SU-DHL-6 (cell line): Measurements from ENCODE around the gene LRRC19.

Source experiments
- H2AFZ ChIP-seq: fragments of 200-600 bp; sonication (generic); 2 replicates; pipeline ENCODE4 v1.6.1; 2014; ENCODE audit warnings: low read depth, mild to moderate bottlenecking, moderate library complexity, mixed read lengths, antibody characterized with exemption, low read length; ENCODE audit not compliant: severe bottlenecking
- H3F3A ChIP-seq: fragments of 200-600 bp; shearing (Covaris generic); 2 replicates; pipeline ENCODE4 v1.6.0; 2016; ENCODE audit warnings: antibody characterized with exemption, mild to moderate bottlenecking; ENCODE audit not compliant: insufficient read depth
- H3K27ac ChIP-seq: fragments of 200-600 bp; sonication (generic); 2 replicates; pipeline ENCODE4 v1.5.1; 2016; ENCODE audit warnings: low read depth, mild to moderate bottlenecking, low read length, moderate library complexity, mixed read lengths
- H3K27me3 ChIP-seq: fragments of 200-600 bp; sonication (generic), shearing (Covaris generic); 2 replicates; pipeline ENCODE4 v1.6.0; 2014; ENCODE audit warnings: mild to moderate bottlenecking, low read length
- H3K36me3 ChIP-seq: fragments of 200-600 bp; sonication (generic); 2 replicates; pipeline ENCODE4 v1.6.1; 2014; ENCODE audit warnings: mild to moderate bottlenecking, low read length, mixed read lengths
- H3K4me2 ChIP-seq: fragments of 300-600, 200-600 bp; shearing (Covaris generic), sonication (generic); 2 replicates; pipeline ENCODE4 v1.6.0; 2014; ENCODE audit warnings: low read length, low read depth, mild to moderate bottlenecking; ENCODE audit not compliant: poor library complexity, severe bottlenecking
- H3K4me3 ChIP-seq: fragments of 200-600 bp; sonication (generic); 2 replicates; pipeline ENCODE4 v1.5.1; 2014; ENCODE audit warnings: antibody characterized with exemption, low read length, mild to moderate bottlenecking, mixed read lengths; ENCODE audit not compliant: insufficient read depth, poor library complexity, severe bottlenecking
- H3K79me2 ChIP-seq: fragments of 200-600 bp; sonication (generic); 2 replicates; pipeline ENCODE4 v1.6.1; 2014; ENCODE audit warnings: mild to moderate bottlenecking, low read length, moderate library complexity; ENCODE audit not compliant: insufficient read depth
- H3K9ac ChIP-seq: fragments of 200-600 bp; sonication (generic); 2 replicates; pipeline ENCODE4 v1.7.0; 2014; ENCODE audit warnings: mild to moderate bottlenecking, low read length
- H3K9me2 ChIP-seq: fragments of 200-600 bp; sonication (generic); replicated peaks from 2 replicates; pipeline ENCODE4 v1.6.1; 2014; ENCODE audit warnings: low read length; ENCODE audit not compliant: insufficient read depth
- H3K9me3 ChIP-seq: fragments of 200-600 bp; sonication (generic); 2 replicates; pipeline ENCODE4 v1.6.1; 2014; ENCODE audit warnings: low read length, mixed read lengths; ENCODE audit not compliant: insufficient read depth
- H4K20me1 ChIP-seq: fragments of 200-600 bp; sonication (generic); 2 replicates; pipeline ENCODE4 v1.6.1; 2014; ENCODE audit warnings: low read depth, mild to moderate bottlenecking, antibody characterized with exemption, low read length, moderate library complexity, mixed read lengths
- CTCF ChIP-seq: fragments of 200-600 bp; sonication (generic); IDR thresholded peaks from one replicate; pipeline ENCODE4 v1.5.1; 2017; ENCODE audit warnings: antibody characterized with exemption, mild to moderate bottlenecking, low read length, moderate library complexity; ENCODE audit not compliant: insufficient read depth, poor library complexity, severe bottlenecking
- EZH2phosphoT487 ChIP-seq: fragments of 200-600 bp; sonication (generic), shearing (Covaris generic); conservative IDR thresholded peaks from 2 replicates; pipeline ENCODE4 v1.6.1; 2018; ENCODE audit warnings: mild to moderate bottlenecking, antibody characterized with exemption, low read length, moderate library complexity, mixed read lengths

LRRC19 gene

DNA sequence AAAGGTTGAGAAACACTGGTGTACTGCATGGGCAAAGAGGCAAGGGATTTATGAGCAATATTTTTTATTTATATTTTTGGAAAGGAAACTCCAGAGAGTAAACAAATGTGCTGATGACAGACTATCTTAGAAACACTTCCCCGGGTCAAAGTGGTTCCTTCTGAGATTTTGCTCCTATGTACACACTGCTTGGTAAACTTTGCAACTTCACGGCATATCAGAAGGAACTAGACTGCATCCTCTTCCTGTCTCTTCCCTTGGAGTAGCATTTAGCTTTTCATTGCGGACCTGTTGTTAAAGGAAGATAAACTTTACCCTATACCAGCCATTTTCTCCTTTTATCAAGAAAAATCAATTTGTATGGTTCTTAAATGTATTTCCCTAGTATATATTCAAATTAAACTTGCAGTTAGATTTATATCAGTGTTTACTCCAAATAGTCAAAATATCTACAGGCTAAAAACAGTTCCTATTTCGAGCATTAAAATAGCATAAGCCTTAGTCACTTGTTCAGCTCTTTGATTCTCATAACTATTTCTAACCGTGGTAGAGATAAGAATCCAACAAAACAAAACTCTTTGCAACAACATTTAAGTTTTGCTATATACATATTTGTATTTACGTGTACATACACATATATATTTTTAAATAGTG is 48.0 kb upstream of the LRRC19 start:
- no peaks in the 10 kb centered on the region for H3K27me3 ChIP-seq
- no peaks in the 10 kb centered on the region for H4K20me1 ChIP-seq
- no peaks in the 10 kb centered on the region for H3K9me2 ChIP-seq
- H3F3A ChIP-seq, result 0 out of 2 replicates have a peak, but pooled peaks cover 2% of the 10 kb centered on the region
- H3K9ac ChIP-seq, result no peak overlapping the region
- H3K79me2 ChIP-seq, result no peaks in the 10 kb centered on the region
- no peak overlapping the region for H3K4me3 ChIP-seq
- H3K9me3 ChIP-seq, result no peaks in the 10 kb centered on the region
- no peak overlapping the region for H3K4me2 ChIP-seq
- H2AFZ ChIP-seq, result no peak overlapping the region
- no peaks in the 10 kb centered on the region for H3K36me3 ChIP-seq
- no peak overlapping the region for H3K27ac ChIP-seq
- TF ChIP-seq EZH2phosphoT487, result no peak
- no peak for TF ChIP-seq CTCF

GRCh38 chr9:27047136-27047535 is 41.7 kb upstream of the LRRC19 start:
- TF ChIP-seq EZH2phosphoT487 (no peak), CTCF (no peak)
- no peaks in the 10 kb centered on the region for H3K9me2 ChIP-seq

GRCh38 chr9:27043176-27043575 is 37.7 kb upstream of the LRRC19 start:
- H2AFZ ChIP-seq, result no peak overlapping the region
- no peaks in the 10 kb centered on the region for H3K9me3 ChIP-seq
- H3K9ac ChIP-seq, result no peak overlapping the region
- H3K9me2 ChIP-seq, result no peaks in the 10 kb centered on the region
- H3K4me3 ChIP-seq, result no peak overlapping the region
- H3K36me3 ChIP-seq, result no peaks in the 10 kb centered on the region
- TF ChIP-seq CTCF, result no peak
- no peak for TF ChIP-seq EZH2phosphoT487
- no peak overlapping the region for H3K27ac ChIP-seq
- H3K27me3 ChIP-seq, result no peaks in the 10 kb centered on the region
- no peaks in the 10 kb centered on the region for H4K20me1 ChIP-seq
- no peaks in the 10 kb centered on the region for H3K79me2 ChIP-seq
- H3F3A ChIP-seq, result no peaks in the 10 kb centered on the region
- no peak overlapping the region for H3K4me2 ChIP-seq

More at GRCh38 chr9:27047136-27047535, 41.7 kb upstream of the LRRC19 start:
- Histone ChIP-seq H3K9me3 (no peaks in the 10 kb centered on the region), H3K4me2 (no peak overlapping the region), H3F3A (no peaks in the 10 kb centered on the region), H3K9ac (no peak overlapping the region), H3K27me3 (no peaks in the 10 kb centered on the region), H2AFZ (no peak overlapping the region), H4K20me1 (no peaks in the 10 kb centered on the region), H3K79me2 (no peaks in the 10 kb centered on the region), H3K27ac (no peak overlapping the region), H3K36me3 (no peaks in the 10 kb centered on the region), H3K4me3 (no peak overlapping the region)
